Endothelial cell of umbilical vein (primary cell): ENCODE results near the gene SLC15A1. TPM values are rescaled to one million over a fixed set of nuclear protein-coding genes. Genes with fewer than 3 reads are reported as not detected.

Experiments
- BruUV-seq: library from RNA; stranded (reverse); fragments of 400-500 nt; replicated peaks from 2 replicates; lab custom pipeline; 2021; lab: Mats Ljungman, UMichigan
- CTCF ChIA-PET: fragments of 300-600, 350-600 bp; sonication (Branson Sonifier 250); formaldehyde crosslinking; loops from one replicate; lab custom pipeline; 2021; ENCODE audit warnings: antibody characterized with exemption, inconsistent platforms; lab: Charles Lee
- POLR2A ChIA-PET: fragments of 300-600, 350-600 bp; sonication (Branson Sonifier 250); formaldehyde crosslinking; loops from one replicate; lab custom pipeline; 2021; ENCODE audit warnings: antibody characterized with exemption, inconsistent platforms; lab: Charles Lee
- DNase-seq: peaks from one replicate; pipeline ENCODE4 v3.0.0-alpha.2; 2011; ENCODE audit warnings: low read depth, low spot score
- FAIRE-seq: peaks from 2 replicates; lab custom pipeline; 2011; peaks lifted over from hg19 to GRCh38; lab: Jason Lieb, UNC
- H2AFZ ChIP-seq: 2 replicates; pipeline ENCODE4 v1.6.0; 2012; ENCODE audit warnings: low read depth, low read length, control low read depth, inconsistent platforms
- H3K27ac ChIP-seq: 2 replicates; pipeline ENCODE4 v1.5.1; 2011; ENCODE audit warnings: low read depth, mild to moderate bottlenecking, control low read depth, low read length, moderate library complexity; ENCODE audit not compliant: insufficient read depth
- H3K27me3 ChIP-seq, 2 experiments: 2 replicates each; pipeline versions ENCODE4 v1.6.0 to v1.6.1; 2011; ENCODE audit warnings: low read length in 2 of 2, mixed read lengths in 1 of 2; ENCODE audit not compliant: control insufficient read depth in 2 of 2, insufficient read depth in 2 of 2
- H3K36me3 ChIP-seq, 2 experiments: 2 replicates in 1 of 2; 3 replicates in 1 of 2; pipeline ENCODE4 v1.5.1; 2011; ENCODE audit warnings: low read length in 2 of 2, mild to moderate bottlenecking in 1 of 2, moderate library complexity in 1 of 2; ENCODE audit not compliant: control insufficient read depth in 2 of 2, insufficient read depth in 2 of 2; ENCODE audit errors: extremely low read depth in 1 of 2
- H3K4me1 ChIP-seq: 3 replicates; pipeline ENCODE4 v1.5.1; 2011; ENCODE audit warnings: mild to moderate bottlenecking, low read length; ENCODE audit not compliant: control insufficient read depth, insufficient read depth; ENCODE audit errors: extremely low read depth
- H3K4me2 ChIP-seq: 2 replicates; pipeline ENCODE4 v1.6.1; 2011; ENCODE audit warnings: low read length, control low read depth, mixed read lengths; ENCODE audit not compliant: insufficient read depth
- H3K4me3 ChIP-seq, 3 experiments: fragments of 200-600 bp in 1 of 3; sonication (generic), shearing (Covaris generic) in 1 of 3; replicated peaks in 1 of 3; 2 replicates each; pipeline ENCODE4 v1.5.1; 2011 to 2016; ENCODE audit warnings: control low read depth in 3 of 3, low read length in 3 of 3, mild to moderate bottlenecking in 2 of 3, inconsistent platforms in 1 of 3, low read depth in 1 of 3, moderate library complexity in 1 of 3; ENCODE audit not compliant: insufficient read depth in 1 of 3
- H3K79me2 ChIP-seq: 2 replicates; pipeline ENCODE4 v1.6.0; 2012; ENCODE audit warnings: low read length, inconsistent platforms; ENCODE audit not compliant: control insufficient read depth, insufficient read depth
- H3K9ac ChIP-seq: replicated peaks from 2 replicates; pipeline ENCODE3; 2011; ENCODE audit warnings: low read length, control low read depth; ENCODE audit not compliant: insufficient read depth; ENCODE audit errors: extremely low read depth
- H3K9me1 ChIP-seq: replicated peaks from 3 replicates; pipeline ENCODE4 v1.6.0; 2011; ENCODE audit warnings: mild to moderate bottlenecking, low read length; ENCODE audit not compliant: control insufficient read depth, insufficient read depth; ENCODE audit errors: extremely low read depth
- H3K9me3 ChIP-seq: replicated peaks from 2 replicates; pipeline ENCODE4 v1.5.1; 2012; ENCODE audit warnings: low read length, inconsistent platforms; ENCODE audit not compliant: control insufficient read depth, insufficient read depth
- H4K20me1 ChIP-seq: replicated peaks from 2 replicates; pipeline ENCODE3; 2011; ENCODE audit warnings: mild to moderate bottlenecking, low read length; ENCODE audit not compliant: control insufficient read depth, insufficient read depth; ENCODE audit errors: extremely low read depth
- CTCF ChIP-seq, 2 donors: IDR thresholded peaks; 1 replicate in 1 of 2; 2 replicates in 1 of 2; pipeline ENCODE4 v1.5.1; 2011; ENCODE audit warnings: low read length in 2 of 2, mild to moderate bottlenecking in 2 of 2, moderate library complexity in 2 of 2, control low read depth in 1 of 2, inconsistent platforms in 1 of 2, low read depth in 1 of 2; ENCODE audit not compliant: insufficient read depth in 1 of 2; ENCODE audit errors: extremely low read depth in 1 of 2
- EZH2 ChIP-seq: IDR thresholded peaks from 2 replicates; pipeline ENCODE4 v1.6.1; 2012; ENCODE audit warnings: borderline replicate concordance, low read depth, mild to moderate bottlenecking, moderate library complexity, low read length, inconsistent platforms; ENCODE audit not compliant: severe bottlenecking
- FOS ChIP-seq: IDR thresholded peaks from 2 replicates; pipeline ENCODE4 v1.6.1; 2011; ENCODE audit warnings: mild to moderate bottlenecking, low read length, moderate library complexity, borderline replicate concordance; ENCODE audit not compliant: insufficient read depth
- GATA2 ChIP-seq: IDR thresholded peaks from 2 replicates; pipeline ENCODE4 v1.7.0; 2011; ENCODE audit warnings: low read depth, mild to moderate bottlenecking, moderate library complexity, mixed read lengths, low read length; ENCODE audit not compliant: insufficient read length, insufficient read depth
- JUN ChIP-seq: IDR thresholded peaks from 2 replicates; pipeline ENCODE4 v1.6.1; 2011; ENCODE audit warnings: borderline replicate concordance, low read depth; ENCODE audit not compliant: insufficient read length, insufficient read depth
- MAX ChIP-seq: IDR thresholded peaks from 2 replicates; pipeline ENCODE4 v1.6.1; 2011; ENCODE audit not compliant: insufficient read depth, insufficient read length
- MYC ChIP-seq: IDR thresholded peaks from one replicate; pipeline ENCODE4 v1.6.1; 2011; ENCODE audit warnings: mild to moderate bottlenecking, low read depth, low read length
- POLR2A ChIP-seq: IDR thresholded peaks from 2 replicates; pipeline ENCODE4 v1.6.1; 2012; ENCODE audit warnings: low read depth, mild to moderate bottlenecking, control low read depth, low read length
- POLR2AphosphoS5 ChIP-seq: IDR thresholded peaks from 2 replicates; pipeline ENCODE4 v1.6.1; 2012; ENCODE audit warnings: low read depth, mild to moderate bottlenecking, control low read depth, low read length, moderate library complexity; ENCODE audit not compliant: insufficient read depth
- dilution Hi-C: fragments of 300-500 bp; cut with MboI; formaldehyde crosslinking; loops from one replicate; pipeline ENCODE4 v1.15.0; 2019; ENCODE audit warnings: low sequenced_read_pairs; ENCODE audit not compliant: extremely low pct_ligation_motif_present
- intact Hi-C: fragments of 100-400 bp; cut with micrococcal nuclease; formaldehyde crosslinking; loops from one replicate; pipeline ENCODE4 v1.10.0; 2022
- polyA plus RNA-seq, 4 experiments: library from polyadenylated mRNA; depleted of rRNA in 3 of 4; stranded (reverse) in 3 of 4; unstranded in 1 of 4; fragments of >200 nt; gene quantifications; 2 replicates each; pipeline versions ENCODE4 v1.2.1 to v1.2.3, GENCODE V29; 2011 to 2012; ENCODE audit warnings: missing spikeins in 1 of 4
- total RNA-seq: library from RNA; stranded (reverse); gene quantifications from 2 replicates; pipeline ENCODE4 v1.2.3, GENCODE V29; 2021

SLC15A1 gene
- total and polyA plus RNA-seq, 2 donors (not counting 3 experiments of a cell fraction or from before 2014, with no cell fraction given) = not detected

- intact Hi-C loops (no loop called here), dilution Hi-C loops (no loop called here)
- FAIRE-seq = no peak
- CTCF ChIA-PET = interaction anchor here (1.1 kb wide), 1 partner anchor 15 kb away, joined by 3 read pairs; no protein-coding TSS in a partner anchor
- Histone ChIP-seq H3K27ac (no peak overlapping the region), H3K27me3 (peaks cover 0 to 2% of the 10 kb centered on the region in 2 experiments), H2AFZ (no peak overlapping the region), H3K9me1 (no peaks in the 10 kb centered on the region), H3K4me3 (no peak overlapping the region), H3K4me1 (no peaks in the 10 kb centered on the region), H4K20me1 (no peaks in the 10 kb centered on the region), H3K9me3 (no peaks in the 10 kb centered on the region), H3K9ac (no peak overlapping the region), H3K36me3 (no peaks in the 10 kb centered on the region), H3K4me2 (no peak overlapping the region), H3K79me2 (no peaks in the 10 kb centered on the region)
- POLR2A ChIA-PET = no interaction called here
- BruUV-seq = no TSS peak
- DNase-seq = no peak
- TF ChIP-seq POLR2AphosphoS5 = no peak
- TF ChIP-seq MYC = no peak
- no peak for TF ChIP-seq JUN
- TF ChIP-seq FOS = no peak
- TF ChIP-seq MAX = no peak
- TF ChIP-seq EZH2 = no peak
- TF ChIP-seq GATA2 = no peak
- no peak for TF ChIP-seq CTCF (IDR thresholded peaks at IDR 0.05; ENCODE audit: extremely low read depth in 1 of 2, insufficient read depth in 1 of 2, low read depth in 1 of 2, low read length in 2 of 2)
- TF ChIP-seq POLR2A = no peak
Measured at GRCh38 chr13:98675837-98676236, 76.6 kb downstream of the SLC15A1 start.
